GM23338 (cell line): Measurements from ENCODE around the gene INPP4B. TPM values are rescaled to one million over a fixed set of nuclear protein-coding genes. Genes with fewer than 3 reads are reported as not detected.

Experiments
- ATAC-seq: fragments of 200-7000 bp; cut with Tn5 transposase; 3 replicates; pipeline ENCODE4 v1.9.1; 2020
- DNase-seq: peaks from one replicate; pipeline ENCODE4 v3.0.0-alpha.2; 2015; ENCODE audit warnings: low spot score
- H2AFZ ChIP-seq: fragments of 200-600 bp; sonication (generic); 2 replicates; pipeline ENCODE4 v1.8.0; 2016; ENCODE audit warnings: antibody characterized with exemption, mild to moderate bottlenecking, moderate library complexity
- H3F3A ChIP-seq: fragments of 200-600 bp; sonication (generic); replicated peaks from 2 replicates; pipeline ENCODE4 v1.8.0; 2017; ENCODE audit warnings: antibody characterized with exemption, mixed run types, low read depth
- H3K27ac ChIP-seq: fragments of 200-600 bp; sonication (generic); 2 replicates; pipeline ENCODE4 v1.6.1; 2016; ENCODE audit warnings: low read depth
- H3K27me3 ChIP-seq: fragments of 200-600 bp; sonication (generic); 2 replicates; pipeline ENCODE4 v1.8.0; 2016; ENCODE audit warnings: mild to moderate bottlenecking, mixed run types, moderate library complexity; ENCODE audit not compliant: insufficient read depth
- H3K36me3 ChIP-seq: fragments of 200-600 bp; sonication (generic); 2 replicates; pipeline ENCODE4 v1.8.0; 2016; ENCODE audit warnings: mild to moderate bottlenecking; ENCODE audit not compliant: insufficient read depth
- H3K4me1 ChIP-seq: fragments of 200-600 bp; sonication (generic); 2 replicates; pipeline ENCODE4 v1.8.0; 2016; ENCODE audit warnings: mild to moderate bottlenecking, moderate library complexity; ENCODE audit not compliant: insufficient read depth
- H3K4me2 ChIP-seq: fragments of 200-600 bp; sonication (generic); 2 replicates; pipeline ENCODE4 v1.7.1; 2017; ENCODE audit warnings: mixed run types
- H3K4me3 ChIP-seq: fragments of 200-600 bp; sonication (generic); 2 replicates; pipeline ENCODE4 v1.6.1; 2016; ENCODE audit warnings: mixed run types
- H3K79me2 ChIP-seq: fragments of 200-600 bp; sonication (generic); replicated peaks from 2 replicates; pipeline ENCODE4 v1.8.0; 2017; ENCODE audit warnings: mild to moderate bottlenecking; ENCODE audit not compliant: insufficient read depth
- H3K9me2 ChIP-seq: fragments of 200-600 bp; sonication (generic); 2 replicates; pipeline ENCODE4 v1.8.0; 2017; ENCODE audit not compliant: insufficient read depth
- H4K20me1 ChIP-seq: fragments of 200-600 bp; sonication (generic); replicated peaks from 2 replicates; pipeline ENCODE4 v1.8.0; 2017; ENCODE audit warnings: mild to moderate bottlenecking; ENCODE audit not compliant: insufficient read depth
- H3K27ac Mint-ChIP-seq: 2 replicates; pipeline ENCODE4 v1.8.0; 2020; ENCODE audit warnings: inconsistent platforms, mild to moderate bottlenecking, moderate library complexity, mixed read lengths
- H3K27me3 Mint-ChIP-seq: 3 replicates; pipeline ENCODE4 v1.8.0; 2022; ENCODE audit warnings: low read depth, mild to moderate bottlenecking, moderate library complexity, mixed read lengths, inconsistent platforms; ENCODE audit not compliant: insufficient read depth, poor library complexity
- H3K36me3 Mint-ChIP-seq: 3 replicates; pipeline ENCODE4 v1.8.0; 2021; ENCODE audit warnings: low read depth, mild to moderate bottlenecking, inconsistent platforms, moderate library complexity, mixed read lengths
- H3K4me1 Mint-ChIP-seq: 3 replicates; pipeline ENCODE4 v1.8.0; 2020; ENCODE audit warnings: mild to moderate bottlenecking, inconsistent platforms, mixed read lengths
- H3K4me3 Mint-ChIP-seq: 3 replicates; pipeline ENCODE4 v1.8.0; 2021; ENCODE audit warnings: moderate library complexity, mild to moderate bottlenecking, inconsistent platforms, mixed read lengths
- H3K9me3 Mint-ChIP-seq: 3 replicates; pipeline ENCODE4 v1.8.0; 2020; ENCODE audit warnings: moderate library complexity, mild to moderate bottlenecking, inconsistent platforms, mixed read lengths
- CREB1 ChIP-seq: fragments of 250-450 bp; sonication (Bioruptor Pico); IDR thresholded peaks from 2 replicates; pipeline ENCODE4 v1.5.0; 2020; ENCODE audit warnings: low read depth, mild to moderate bottlenecking, moderate library complexity
- EZH2 ChIP-seq: fragments of 200-600 bp; sonication (generic); IDR thresholded peaks from one replicate; pipeline ENCODE4 v1.8.0; 2017; ENCODE audit warnings: antibody characterized with exemption, mild to moderate bottlenecking, low read depth; ENCODE audit not compliant: unreplicated experiment
- EZH2phosphoT487 ChIP-seq: fragments of 200-600 bp; sonication (generic); IDR thresholded peaks from one replicate; pipeline ENCODE4 v1.8.1; 2018; ENCODE audit warnings: antibody characterized with exemption; ENCODE audit not compliant: unreplicated experiment
- JUNB ChIP-seq: IDR thresholded peaks from one replicate; pipeline ENCODE4 v1.6.1; 2016; ENCODE audit warnings: antibody characterized with exemption; ENCODE audit not compliant: unreplicated experiment
- NANOG ChIP-seq: IDR thresholded peaks from 2 replicates; pipeline ENCODE4 v1.6.1; 2016; ENCODE audit warnings: antibody characterized with exemption, borderline replicate concordance
- POLR2AphosphoS5 ChIP-seq: IDR thresholded peaks from 2 replicates; pipeline ENCODE4 v1.6.1; 2016; ENCODE audit warnings: antibody characterized with exemption, low read depth
- STAT1 ChIP-seq: IDR thresholded peaks from one replicate; pipeline ENCODE4 v1.6.1; 2016; ENCODE audit warnings: antibody characterized with exemption; ENCODE audit not compliant: unreplicated experiment
- ZNF114 ChIP-seq: fragments of 250-450 bp; sonication (Bioruptor Pico); IDR thresholded peaks from 2 replicates; pipeline ENCODE4 v1.5.0; 2020; ENCODE audit warnings: mild to moderate bottlenecking, moderate library complexity
- ZNF331 ChIP-seq: fragments of 250-450 bp; sonication (Bioruptor Pico); IDR thresholded peaks from 2 replicates; pipeline ENCODE4 v1.5.0; 2020; ENCODE audit warnings: low read depth, mild to moderate bottlenecking, moderate library complexity
- polyA plus RNA-seq: library from polyadenylated mRNA; unstranded; fragments of >200 nt; fragmentation: Nextera tagmentation; extraction: Ambion mirVana; gene quantifications from 2 replicates; pipeline ENCODE4 v1.2.1, GENCODE V29; 2016
- total RNA-seq: library from RNA; depleted of rRNA; stranded (reverse); fragments of >200 nt; shearing (Covaris generic); gene quantifications from 2 replicates; pipeline ENCODE4 v1.2.3, GENCODE V29; 2014
- TF ChIP-seq, protein P1 (sequence below): fragments of 250-450 bp; sonication (Bioruptor Pico); IDR thresholded peaks from 2 replicates; pipeline ENCODE4 v1.5.0; 2020; ENCODE audit warnings: mild to moderate bottlenecking, moderate library complexity
- TF ChIP-seq, protein P2 (sequence below): IDR thresholded peaks from 2 replicates; pipeline ENCODE4 v1.6.1; 2016; ENCODE audit warnings: antibody characterized with exemption
- TF ChIP-seq, protein P3 (sequence below), 2 experiments: fragments of 200-600 bp in 1 of 2; sonication (generic) in 1 of 2; conservative IDR thresholded peaks; 2 replicates each; pipeline versions ENCODE4 v1.5.1 to v1.6.1; 2016 to 2017; ENCODE audit warnings: antibody characterized with exemption in 2 of 2, low read depth in 2 of 2, mild to moderate bottlenecking in 2 of 2, moderate library complexity in 1 of 2
- TF ChIP-seq, protein P4 (sequence below): IDR thresholded peaks from one replicate; pipeline ENCODE4 v1.6.1; 2018; ENCODE audit warnings: antibody characterized with exemption; ENCODE audit not compliant: unreplicated experiment

The INPP4B gene
- total and polyA plus RNA-seq, 2 experiments from 2014 or later: 0.11 to 0.14 TPM

DNA sequence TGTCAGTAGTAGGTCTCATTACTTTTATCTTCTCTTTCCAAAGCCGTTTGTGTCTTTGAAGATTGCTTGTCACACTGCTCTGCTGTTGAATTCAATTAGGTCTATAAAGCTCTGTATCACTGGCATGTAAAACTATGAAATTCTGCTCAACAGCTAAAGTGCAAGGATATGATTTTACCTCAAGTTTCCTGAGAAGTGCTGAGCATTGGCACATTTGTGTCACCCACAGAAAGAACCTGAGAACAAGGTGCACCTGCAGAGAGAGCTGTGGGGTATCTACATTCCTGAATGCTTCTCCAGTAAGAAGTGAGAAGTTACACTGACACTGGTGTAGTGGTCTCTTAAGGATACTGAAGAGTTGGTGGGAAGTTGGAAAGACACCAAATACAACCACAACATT lies 274.0 kb downstream of the INPP4B start:
- no peaks in the 10 kb centered on the region for H3K79me2 ChIP-seq
- no peaks in the 10 kb centered on the region for H3F3A ChIP-seq
- H3K4me2 ChIP-seq: no peak overlapping the region
- H3K27ac Mint-ChIP-seq: no peak overlapping the region
- H3K36me3 ChIP-seq: no peaks in the 10 kb centered on the region
- H3K9me2 ChIP-seq: no peaks in the 10 kb centered on the region
- H3K27me3 ChIP-seq: no peaks in the 10 kb centered on the region
- H3K27me3 Mint-ChIP-seq: peaks cover 1% of the 10 kb centered on the region
- H2AFZ ChIP-seq: no peak overlapping the region
- H3K4me3 ChIP-seq: no peak overlapping the region
- H3K36me3 Mint-ChIP-seq: no peaks in the 10 kb centered on the region
- H3K27ac ChIP-seq: no peak overlapping the region
- peaks cover 12% of the 10 kb centered on the region for H3K4me1 Mint-ChIP-seq
- no peaks in the 10 kb centered on the region for H4K20me1 ChIP-seq
- no peak for ATAC-seq
- no peaks in the 10 kb centered on the region for H3K9me3 Mint-ChIP-seq
- no peak for TF ChIP-seq JUNB
- TF ChIP-seq, protein P1, sequence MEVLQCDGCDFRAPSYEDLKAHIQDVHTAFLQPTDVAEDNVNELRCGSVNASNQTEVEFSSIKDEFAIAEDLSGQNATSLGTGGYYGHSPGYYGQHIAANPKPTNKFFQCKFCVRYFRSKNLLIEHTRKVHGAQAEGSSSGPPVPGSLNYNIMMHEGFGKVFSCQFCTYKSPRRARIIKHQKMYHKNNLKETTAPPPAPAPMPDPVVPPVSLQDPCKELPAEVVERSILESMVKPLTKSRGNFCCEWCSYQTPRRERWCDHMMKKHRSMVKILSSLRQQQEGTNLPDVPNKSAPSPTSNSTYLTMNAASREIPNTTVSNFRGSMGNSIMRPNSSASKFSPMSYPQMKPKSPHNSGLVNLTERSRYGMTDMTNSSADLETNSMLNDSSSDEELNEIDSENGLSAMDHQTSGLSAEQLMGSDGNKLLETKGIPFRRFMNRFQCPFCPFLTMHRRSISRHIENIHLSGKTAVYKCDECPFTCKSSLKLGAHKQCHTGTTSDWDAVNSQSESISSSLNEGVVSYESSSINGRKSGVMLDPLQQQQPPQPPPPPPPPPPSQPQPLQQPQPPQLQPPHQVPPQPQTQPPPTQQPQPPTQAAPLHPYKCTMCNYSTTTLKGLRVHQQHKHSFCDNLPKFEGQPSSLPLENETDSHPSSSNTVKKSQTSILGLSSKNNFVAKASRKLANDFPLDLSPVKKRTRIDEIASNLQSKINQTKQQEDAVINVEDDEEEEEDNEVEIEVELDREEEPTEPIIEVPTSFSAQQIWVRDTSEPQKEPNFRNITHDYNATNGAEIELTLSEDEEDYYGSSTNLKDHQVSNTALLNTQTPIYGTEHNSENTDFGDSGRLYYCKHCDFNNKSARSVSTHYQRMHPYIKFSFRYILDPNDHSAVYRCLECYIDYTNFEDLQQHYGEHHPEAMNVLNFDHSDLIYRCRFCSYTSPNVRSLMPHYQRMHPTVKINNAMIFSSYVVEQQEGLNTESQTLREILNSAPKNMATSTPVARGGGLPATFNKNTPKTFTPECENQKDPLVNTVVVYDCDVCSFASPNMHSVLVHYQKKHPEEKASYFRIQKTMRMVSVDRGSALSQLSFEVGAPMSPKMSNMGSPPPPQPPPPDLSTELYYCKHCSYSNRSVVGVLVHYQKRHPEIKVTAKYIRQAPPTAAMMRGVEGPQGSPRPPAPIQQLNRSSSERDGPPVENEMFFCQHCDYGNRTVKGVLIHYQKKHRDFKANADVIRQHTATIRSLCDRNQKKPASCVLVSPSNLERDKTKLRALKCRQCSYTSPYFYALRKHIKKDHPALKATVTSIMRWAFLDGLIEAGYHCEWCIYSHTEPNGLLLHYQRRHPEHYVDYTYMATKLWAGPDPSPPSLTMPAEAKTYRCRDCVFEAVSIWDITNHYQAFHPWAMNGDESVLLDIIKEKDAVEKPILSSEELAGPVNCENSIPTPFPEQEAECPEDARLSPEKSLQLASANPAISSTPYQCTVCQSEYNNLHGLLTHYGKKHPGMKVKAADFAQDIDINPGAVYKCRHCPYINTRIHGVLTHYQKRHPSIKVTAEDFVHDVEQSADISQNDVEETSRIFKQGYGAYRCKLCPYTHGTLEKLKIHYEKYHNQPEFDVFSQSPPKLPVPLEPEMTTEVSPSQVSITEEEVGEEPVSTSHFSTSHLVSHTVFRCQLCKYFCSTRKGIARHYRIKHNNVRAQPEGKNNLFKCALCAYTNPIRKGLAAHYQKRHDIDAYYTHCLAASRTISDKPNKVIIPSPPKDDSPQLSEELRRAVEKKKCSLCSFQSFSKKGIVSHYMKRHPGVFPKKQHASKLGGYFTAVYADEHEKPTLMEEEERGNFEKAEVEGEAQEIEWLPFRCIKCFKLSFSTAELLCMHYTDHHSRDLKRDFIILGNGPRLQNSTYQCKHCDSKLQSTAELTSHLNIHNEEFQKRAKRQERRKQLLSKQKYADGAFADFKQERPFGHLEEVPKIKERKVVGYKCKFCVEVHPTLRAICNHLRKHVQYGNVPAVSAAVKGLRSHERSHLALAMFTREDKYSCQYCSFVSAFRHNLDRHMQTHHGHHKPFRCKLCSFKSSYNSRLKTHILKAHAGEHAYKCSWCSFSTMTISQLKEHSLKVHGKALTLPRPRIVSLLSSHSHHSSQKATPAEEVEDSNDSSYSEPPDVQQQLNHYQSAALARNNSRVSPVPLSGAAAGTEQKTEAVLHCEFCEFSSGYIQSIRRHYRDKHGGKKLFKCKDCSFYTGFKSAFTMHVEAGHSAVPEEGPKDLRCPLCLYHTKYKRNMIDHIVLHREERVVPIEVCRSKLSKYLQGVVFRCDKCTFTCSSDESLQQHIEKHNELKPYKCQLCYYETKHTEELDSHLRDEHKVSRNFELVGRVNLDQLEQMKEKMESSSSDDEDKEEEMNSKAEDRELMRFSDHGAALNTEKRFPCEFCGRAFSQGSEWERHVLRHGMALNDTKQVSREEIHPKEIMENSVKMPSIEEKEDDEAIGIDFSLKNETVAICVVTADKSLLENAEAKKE (CRISPR knock-in tag): no peak
- TF ChIP-seq, protein P2, sequence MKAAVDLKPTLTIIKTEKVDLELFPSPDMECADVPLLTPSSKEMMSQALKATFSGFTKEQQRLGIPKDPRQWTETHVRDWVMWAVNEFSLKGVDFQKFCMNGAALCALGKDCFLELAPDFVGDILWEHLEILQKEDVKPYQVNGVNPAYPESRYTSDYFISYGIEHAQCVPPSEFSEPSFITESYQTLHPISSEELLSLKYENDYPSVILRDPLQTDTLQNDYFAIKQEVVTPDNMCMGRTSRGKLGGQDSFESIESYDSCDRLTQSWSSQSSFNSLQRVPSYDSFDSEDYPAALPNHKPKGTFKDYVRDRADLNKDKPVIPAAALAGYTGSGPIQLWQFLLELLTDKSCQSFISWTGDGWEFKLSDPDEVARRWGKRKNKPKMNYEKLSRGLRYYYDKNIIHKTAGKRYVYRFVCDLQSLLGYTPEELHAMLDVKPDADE: no peak
- TF ChIP-seq CREB1: no peak
- no peak for TF ChIP-seq ZNF331 (CRISPR knock-in tag)
- TF ChIP-seq NANOG: no peak
- no peak for TF ChIP-seq POLR2AphosphoS5
- TF ChIP-seq STAT1: no peak
- TF ChIP-seq, protein P3, sequence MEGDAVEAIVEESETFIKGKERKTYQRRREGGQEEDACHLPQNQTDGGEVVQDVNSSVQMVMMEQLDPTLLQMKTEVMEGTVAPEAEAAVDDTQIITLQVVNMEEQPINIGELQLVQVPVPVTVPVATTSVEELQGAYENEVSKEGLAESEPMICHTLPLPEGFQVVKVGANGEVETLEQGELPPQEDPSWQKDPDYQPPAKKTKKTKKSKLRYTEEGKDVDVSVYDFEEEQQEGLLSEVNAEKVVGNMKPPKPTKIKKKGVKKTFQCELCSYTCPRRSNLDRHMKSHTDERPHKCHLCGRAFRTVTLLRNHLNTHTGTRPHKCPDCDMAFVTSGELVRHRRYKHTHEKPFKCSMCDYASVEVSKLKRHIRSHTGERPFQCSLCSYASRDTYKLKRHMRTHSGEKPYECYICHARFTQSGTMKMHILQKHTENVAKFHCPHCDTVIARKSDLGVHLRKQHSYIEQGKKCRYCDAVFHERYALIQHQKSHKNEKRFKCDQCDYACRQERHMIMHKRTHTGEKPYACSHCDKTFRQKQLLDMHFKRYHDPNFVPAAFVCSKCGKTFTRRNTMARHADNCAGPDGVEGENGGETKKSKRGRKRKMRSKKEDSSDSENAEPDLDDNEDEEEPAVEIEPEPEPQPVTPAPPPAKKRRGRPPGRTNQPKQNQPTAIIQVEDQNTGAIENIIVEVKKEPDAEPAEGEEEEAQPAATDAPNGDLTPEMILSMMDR (conservative IDR thresholded peaks at IDR 0.05; ENCODE audit: low read depth in 2 of 2): no peak
- TF ChIP-seq, protein P4, sequence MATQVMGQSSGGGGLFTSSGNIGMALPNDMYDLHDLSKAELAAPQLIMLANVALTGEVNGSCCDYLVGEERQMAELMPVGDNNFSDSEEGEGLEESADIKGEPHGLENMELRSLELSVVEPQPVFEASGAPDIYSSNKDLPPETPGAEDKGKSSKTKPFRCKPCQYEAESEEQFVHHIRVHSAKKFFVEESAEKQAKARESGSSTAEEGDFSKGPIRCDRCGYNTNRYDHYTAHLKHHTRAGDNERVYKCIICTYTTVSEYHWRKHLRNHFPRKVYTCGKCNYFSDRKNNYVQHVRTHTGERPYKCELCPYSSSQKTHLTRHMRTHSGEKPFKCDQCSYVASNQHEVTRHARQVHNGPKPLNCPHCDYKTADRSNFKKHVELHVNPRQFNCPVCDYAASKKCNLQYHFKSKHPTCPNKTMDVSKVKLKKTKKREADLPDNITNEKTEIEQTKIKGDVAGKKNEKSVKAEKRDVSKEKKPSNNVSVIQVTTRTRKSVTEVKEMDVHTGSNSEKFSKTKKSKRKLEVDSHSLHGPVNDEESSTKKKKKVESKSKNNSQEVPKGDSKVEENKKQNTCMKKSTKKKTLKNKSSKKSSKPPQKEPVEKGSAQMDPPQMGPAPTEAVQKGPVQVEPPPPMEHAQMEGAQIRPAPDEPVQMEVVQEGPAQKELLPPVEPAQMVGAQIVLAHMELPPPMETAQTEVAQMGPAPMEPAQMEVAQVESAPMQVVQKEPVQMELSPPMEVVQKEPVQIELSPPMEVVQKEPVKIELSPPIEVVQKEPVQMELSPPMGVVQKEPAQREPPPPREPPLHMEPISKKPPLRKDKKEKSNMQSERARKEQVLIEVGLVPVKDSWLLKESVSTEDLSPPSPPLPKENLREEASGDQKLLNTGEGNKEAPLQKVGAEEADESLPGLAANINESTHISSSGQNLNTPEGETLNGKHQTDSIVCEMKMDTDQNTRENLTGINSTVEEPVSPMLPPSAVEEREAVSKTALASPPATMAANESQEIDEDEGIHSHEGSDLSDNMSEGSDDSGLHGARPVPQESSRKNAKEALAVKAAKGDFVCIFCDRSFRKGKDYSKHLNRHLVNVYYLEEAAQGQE: no peak
- no peak for TF ChIP-seq EZH2phosphoT487
- no peak for TF ChIP-seq EZH2
- no peak for TF ChIP-seq ZNF114 (CRISPR knock-in tag)
- no peak for DNase-seq
- H3K4me1 ChIP-seq: peaks cover 8% of the 10 kb centered on the region; the same call in 1 of the 2 replicates
- no peak overlapping the region for H3K4me3 Mint-ChIP-seq
